Measurements from ENCODE around the gene KLHDC10.
"Not testable (repeated sequence)": the region's sequence is repeated elsewhere in the genome, so short reads cannot be mapped to it uniquely, and the experiment has no call there.

Gene KLHDC10

DNA sequence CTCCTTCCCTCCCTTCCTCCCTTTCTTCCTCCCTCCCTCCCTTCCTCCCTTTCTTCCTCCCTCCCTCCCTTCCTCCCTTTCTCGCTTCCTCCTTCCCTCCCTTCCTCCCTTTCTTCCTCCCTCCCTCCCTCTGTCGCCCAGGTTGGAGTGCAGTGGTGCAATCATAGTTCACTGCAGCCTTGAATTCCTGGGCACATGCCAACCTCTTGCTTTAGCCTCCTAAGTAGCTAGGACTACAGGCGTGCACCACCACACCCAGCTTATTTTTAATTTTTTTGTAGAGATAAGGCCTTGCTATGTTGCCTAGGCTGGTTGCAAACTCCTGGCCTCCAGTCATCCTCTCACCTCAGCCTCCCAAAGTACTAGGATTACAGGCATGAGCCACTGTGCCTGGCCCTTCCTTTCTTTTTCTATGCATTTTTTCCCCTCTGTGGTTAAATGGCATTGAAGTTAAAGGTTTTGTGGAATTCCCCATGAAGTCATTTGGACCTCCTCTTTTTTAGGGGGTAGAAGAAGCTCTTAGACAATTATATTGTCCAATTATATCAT, 9.6 kb downstream of the KLHDC10 start:
- no peak for DNase-seq (ENCODE audit: low spot score)

DNA sequence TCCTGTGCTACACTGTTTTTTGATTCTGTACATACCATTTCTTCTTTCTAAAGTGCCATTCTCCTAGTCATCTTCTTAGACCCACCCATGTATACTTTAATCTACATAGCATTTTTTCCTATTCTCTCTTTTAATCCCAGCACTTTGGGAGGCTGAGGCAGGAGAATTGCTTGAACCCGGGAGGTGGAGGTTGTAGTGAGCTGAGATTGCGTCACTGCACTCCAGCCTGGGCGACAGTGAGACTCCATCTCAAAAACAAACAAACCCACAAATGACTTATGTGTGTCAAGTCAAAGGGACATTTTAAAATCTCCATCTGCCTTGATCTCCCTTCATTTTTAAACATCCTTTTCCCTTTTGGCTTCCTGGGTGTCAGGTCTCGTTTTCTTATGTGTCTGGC, 13.2 kb downstream of the KLHDC10 start:
- not testable (repeated sequence) for DNase-seq (ENCODE audit: low spot score)

DNA sequence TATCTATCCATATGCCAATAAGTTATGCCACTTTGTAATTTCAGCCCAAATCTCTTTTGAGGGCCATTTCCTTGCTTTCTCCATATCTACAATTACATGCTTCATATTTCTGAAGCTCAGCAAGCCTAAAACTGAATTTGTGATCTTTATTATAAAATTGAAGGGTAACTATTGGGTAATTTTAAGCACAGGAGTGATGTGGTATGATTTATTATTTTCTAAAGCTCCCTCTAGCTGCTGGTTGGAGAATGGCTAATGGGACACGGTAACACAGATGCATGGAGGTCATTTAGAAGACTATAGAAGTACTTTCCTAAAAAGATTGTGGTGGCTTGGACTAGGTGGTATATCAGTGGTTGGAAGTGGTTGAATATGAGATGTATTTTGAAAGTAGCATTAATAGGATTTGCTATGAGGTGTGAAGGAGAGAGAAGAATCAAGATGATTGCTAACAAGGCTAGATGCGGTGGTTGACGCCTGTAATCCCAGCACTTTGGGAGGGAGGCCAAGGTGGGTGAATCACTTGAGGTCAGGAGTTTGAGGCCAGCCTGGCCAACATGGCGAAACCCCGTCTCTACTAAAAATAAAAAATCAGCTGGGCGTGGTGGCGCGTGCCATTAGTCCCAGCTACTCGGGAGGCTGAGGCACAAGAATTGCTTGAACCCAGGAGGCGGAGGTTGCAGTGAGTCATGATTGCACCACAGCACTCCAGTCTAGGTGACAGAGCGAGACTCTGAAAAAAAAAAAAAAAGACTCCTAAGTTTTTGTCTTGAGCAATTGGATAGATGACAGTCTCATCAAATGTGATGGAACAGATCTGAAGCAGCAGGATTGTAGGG, 13.9 kb downstream of the KLHDC10 start:
- no peak for DNase-seq (ENCODE audit: low spot score)

DNA sequence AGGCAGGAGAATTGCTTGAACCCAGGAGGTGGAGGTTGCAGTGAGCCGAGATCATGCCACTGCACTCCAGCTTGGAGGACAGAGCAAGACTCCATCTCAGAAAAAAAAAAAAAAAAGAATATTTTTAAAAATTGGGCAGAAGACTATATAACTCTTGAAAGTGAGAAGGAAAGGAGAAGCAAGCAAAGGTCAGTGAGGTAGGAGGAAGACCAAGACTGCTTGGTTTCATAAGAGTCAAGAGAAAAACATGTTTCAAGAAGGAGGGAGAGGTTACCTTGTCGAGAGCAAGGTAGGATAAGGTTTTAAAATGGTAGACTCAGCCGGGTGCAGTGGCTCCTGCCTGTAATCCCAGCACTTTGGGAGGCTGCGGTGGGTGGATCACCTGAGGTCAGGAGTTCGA, 14.9 kb downstream of the KLHDC10 start:
- not testable (repeated sequence) for DNase-seq (ENCODE audit: low spot score)

DNA sequence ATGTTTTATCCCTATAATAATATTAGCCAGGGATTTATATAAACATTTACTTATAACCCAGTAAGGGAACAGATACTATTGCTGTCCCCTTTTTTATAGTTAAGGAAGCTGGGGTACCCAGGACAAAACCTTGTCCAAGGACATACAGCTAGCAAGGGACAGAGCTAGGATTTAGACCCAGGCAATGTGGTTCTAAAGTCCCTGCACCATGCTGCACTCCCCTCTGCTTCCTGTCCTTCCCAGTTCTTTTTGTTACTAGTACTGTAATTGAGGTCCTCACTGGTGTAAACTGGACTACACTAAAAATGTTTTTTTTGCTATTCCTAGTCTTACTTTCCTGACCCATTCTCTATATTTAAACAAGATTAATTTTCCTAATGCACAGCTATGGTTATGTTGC, 16.6 kb downstream of the KLHDC10 start:
- DNase-seq (ENCODE audit: low spot score): no peak

DNA sequence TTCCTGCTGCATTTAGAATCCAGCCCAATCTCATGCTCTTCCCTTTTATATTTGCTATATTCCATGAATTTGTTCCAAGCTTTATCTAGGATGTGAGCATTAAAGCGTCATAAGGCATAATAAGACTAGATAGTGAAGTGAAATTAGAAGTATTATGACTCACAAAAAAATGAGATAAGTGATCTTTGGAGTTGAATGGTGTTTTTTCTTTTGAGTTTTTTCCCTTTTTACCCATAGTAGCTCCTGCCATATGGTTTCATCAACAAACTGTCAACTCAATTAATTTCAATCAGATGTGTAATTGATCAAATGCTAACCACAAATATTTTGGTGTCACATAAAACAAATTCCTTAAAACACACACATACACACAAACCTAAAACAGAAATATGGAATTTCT, 17.0 kb downstream of the KLHDC10 start:
- no peak for DNase-seq (ENCODE audit: low spot score)

DNA sequence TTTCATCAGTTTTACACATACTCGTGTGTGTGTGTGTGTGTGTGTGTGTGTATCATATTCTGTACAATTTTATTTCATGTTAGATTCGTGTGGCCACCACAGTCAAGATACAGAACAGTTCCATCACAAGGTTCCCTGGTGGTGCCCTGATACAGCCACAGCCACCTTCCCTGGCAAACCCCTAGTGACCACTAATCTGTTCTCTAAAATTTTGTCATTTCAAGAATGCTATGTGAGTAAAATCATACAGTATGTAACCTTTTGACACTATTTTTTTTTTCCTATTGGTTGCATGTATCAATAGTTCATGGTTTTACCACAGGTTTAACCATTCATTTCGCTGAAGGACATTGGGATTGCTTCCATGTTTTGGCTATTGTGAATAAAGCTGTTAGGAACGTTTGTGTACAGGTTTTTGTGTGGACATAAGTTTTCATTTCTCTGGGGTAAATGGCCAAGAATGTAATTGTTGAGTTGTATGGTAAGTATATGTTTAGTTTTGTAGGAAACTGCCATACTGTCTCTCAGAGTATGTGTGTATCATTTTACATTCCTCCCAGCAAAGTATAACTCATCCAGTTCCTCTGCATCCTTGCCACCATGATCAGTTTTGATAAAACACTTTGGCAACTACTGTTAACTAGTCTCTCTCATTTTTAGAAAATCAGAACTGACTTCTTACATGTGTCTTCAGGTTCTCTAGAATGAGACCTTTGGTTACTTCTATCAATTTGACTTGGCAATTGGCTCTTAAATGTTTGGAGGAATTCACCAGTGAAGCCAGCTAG, 20.6 kb downstream of the KLHDC10 start:
- DNase-seq (ENCODE audit: low spot score): no peak

DNA sequence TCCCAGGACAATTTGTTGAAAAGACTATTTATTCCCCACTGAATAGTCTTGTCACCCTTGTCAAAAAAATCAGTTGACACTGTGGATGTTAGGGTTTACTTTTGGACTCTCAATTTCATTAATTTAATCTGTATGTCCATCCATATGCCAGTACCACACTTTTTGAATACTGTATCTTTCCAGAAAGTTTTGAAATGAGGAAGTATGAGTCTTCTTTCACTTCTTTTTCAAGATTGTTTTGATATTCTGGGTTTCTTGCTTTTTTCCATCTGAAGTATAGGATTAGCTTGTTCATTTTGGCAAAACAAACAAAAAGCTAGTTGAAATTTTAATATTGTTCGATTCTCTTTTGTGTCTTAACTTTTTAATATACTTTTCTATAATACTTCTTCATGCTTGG, 21.7 kb downstream of the KLHDC10 start:
- DNase-seq (ENCODE audit: low spot score): no peak

DNA sequence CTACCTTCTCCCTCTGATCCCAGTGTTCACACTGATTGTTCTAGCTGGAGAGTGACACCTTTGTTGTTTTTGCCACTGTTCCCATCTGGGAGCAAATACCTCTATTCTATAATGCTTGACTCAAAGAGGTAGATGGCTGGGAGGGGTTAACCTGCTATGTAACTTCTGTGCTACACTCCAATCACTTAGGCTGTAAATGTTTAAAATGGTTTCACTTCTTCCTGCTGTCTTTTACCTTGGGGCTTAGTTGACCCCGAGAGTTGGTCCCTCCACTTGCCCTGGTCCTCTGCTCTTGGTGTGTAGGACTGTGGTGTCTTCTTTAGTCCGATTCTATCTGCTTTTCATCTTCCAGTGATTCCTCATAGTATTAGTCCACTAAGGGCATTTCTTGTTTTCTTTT, 22.3 kb downstream of the KLHDC10 start:
- DNase-seq (ENCODE audit: low spot score): no peak

DNA sequence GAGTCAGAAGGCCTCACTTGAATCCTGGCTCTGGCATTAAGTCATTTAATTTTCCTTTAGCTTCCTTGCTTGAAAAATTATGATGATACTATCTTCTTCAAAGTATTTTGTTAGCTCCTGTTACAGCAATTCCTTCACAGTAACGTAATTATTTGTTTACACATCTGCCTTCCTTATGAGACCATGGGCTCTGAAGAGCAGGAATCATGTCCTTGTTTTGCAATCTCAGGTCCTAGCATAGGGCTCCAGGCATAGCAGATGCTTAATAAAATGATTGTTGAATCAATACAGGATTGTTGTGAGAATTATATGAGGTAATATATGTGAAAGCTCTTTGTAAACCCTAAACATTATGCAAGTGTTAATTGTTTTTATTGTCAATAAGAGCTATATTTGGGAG, 25.5 kb downstream of the KLHDC10 start:
- DNase-seq (ENCODE audit: low spot score): no peak

DNA sequence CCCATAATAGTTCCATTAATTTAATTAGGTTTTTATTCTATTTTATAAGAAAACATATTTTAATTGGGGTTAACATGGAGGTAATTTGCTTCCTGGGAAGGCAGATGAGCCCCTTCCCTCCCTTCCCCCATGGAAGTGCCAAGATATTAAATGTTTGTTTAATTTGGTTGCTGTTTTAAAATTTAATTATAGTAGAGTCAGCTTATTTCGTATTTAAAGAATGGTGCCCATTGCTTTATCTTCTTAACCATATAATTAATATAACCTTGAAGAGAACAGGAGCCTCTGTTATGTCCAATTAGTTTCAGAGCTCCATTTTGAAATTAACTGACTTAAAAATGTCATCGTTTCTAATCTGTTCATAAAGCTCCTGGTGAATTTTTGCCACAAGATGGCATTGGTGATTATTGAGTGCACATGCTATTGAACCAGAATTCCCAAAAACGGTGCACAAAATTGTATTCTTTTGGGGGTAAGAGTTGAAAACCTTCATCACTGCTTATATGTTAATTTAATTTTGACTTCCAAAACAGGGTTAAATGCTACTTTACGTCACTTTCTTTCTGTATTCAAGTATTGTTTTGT, 26.0 kb downstream of the KLHDC10 start:
- DNase-seq (ENCODE audit: low spot score): no peak

DNA sequence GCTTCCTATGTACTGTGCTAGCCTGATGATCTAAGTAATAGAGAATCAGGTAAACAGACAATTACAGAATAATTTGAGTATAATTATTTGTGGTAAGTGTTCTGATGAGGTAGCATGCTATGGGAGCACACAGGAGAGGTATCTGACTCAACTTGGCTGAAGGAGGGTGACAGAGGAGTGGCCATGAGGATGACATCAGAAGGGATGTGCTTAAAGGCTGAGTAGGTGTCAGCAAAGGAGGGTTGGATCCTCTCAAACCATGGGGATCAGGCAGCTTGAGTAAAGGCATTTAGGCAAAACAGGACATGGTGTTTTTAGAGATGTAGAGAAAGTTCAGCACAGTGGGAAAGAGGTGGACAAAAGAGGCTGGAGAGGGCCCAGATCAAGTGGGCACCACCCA, 29.0 kb downstream of the KLHDC10 start:
- DNase-seq (ENCODE audit: low spot score): no peak

DNA sequence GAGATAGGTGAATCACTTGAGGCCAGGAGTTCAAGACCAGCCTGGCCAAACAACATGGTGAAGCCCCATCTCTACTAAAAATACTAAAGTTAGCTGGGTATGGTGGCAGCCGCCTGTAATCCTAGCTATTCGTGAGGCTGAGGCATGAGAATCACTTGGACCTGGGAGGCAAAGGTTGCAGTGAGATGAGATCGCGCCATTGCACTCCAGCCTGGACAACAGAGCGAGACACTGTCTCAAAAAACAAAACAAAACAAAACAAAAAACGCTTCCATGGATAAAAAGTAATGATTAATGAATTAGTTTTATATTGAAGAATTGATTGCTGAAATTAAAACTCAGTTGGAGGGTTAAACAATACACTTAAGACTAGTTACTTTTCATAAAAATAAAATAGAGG, 32.3 kb downstream of the KLHDC10 start:
- no peak for DNase-seq (ENCODE audit: low spot score)

DNA sequence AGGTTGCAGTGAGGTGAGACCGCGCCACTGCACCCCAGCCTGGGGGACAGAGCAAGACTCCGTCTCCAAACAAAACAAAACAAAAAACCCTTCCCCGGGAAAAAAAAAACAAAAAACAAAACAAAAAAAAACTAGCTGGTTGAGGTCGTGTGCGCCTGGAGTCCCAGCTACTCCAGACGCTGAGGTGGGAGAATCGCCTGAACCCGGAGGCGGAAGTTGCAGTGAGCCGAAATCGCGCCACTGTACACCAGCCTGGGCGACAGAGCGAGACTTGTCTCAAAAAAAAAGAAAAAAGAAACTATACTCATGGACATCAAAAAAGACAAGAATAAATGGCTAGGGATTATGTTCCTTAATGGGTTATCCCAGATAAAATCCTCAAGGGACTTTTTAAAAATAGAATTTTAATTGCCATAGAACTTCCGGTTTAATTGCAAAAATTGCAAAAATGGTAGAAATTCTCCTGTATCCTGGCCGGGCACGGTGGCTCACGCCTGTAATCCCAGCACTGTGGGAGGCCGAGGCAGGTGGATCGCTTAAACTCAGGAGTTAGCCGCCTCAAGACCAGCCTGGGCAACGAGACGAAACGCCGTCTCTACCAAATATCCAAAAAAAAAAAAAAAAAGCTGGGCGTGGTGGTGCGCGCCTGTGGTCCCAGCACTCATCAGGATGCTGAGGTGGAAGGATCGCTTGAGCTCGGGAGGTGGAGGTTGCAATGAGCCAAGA, 37.8 kb downstream of the KLHDC10 start:
- DNase-seq (ENCODE audit: low spot score): no peak

DNA sequence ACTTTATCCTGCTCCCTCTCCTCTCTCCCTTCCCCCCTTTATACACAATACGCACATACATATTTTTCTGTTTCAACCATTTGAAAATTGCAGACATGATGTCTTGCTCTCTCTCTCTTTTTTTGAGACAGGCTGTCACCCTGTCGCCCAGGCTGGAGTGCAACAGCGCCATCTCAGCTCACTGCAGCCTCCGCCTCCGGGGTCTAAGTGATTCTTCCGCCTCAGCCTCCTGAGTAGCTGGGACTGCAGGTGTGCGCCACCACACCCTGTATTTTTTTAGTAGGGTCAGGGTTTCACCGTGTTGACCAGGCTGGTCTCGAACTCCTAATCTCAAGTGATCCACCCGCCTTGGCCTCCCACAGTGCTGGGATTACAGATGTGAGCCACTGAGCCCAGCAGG, 38.5 kb downstream of the KLHDC10 start:
- DNase-seq (ENCODE audit: low spot score): no peak

DNA sequence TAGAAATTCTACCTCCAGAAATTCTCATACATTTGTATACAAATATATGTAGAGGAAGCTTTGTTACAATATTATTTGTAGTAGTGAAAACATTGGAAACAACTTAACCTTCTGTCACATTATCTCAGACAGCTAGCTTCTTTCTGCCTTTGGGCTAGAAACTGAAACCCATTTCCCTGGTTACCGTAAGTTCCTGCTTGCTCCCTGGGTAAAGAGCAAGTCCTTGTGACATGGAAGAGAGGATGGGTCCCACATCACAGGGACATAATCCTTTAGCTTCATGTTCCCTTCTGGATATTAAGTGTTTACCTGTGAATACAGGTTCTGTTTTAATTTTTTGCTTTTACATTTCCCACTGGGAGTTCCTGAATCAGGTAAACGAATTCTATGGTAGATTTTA, 41.8 kb downstream of the KLHDC10 start:
- DNase-seq (ENCODE audit: low spot score): no peak

DNA sequence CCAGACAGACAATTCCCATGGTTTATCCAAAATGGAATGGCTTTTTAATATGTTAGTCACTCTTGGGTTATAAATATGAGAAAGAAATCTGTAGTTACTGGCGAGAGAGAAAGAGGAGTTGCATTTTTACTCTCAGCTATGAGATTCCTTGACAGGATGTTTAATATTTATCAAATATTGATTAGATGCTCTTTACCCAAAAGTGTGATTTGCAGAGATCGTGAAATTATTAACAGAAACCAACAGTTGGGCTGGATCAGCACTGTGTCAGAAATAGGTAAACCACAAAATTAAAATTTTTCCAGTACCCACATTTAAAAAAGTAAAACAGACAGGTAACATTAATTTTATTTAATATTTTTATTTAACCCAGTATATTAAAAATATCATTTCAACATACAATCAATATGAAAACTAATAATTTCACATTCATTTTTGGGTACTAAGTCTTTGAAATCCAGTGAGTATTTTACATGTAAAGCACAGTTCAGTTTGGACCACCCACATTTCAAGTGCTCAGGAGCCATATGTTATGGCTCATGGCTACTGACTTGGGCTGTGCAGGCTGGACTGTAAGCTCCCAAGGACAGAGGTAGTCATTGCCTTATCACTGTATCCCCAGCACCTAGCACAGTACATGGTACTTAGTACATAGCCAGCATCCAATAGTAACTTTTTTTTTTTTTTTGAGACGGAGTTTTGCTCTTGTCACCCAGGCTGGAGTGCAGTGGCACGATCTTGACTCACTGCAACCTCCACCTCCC, 42.5 kb downstream of the KLHDC10 start:
- DNase-seq (ENCODE audit: low spot score): no peak

DNA sequence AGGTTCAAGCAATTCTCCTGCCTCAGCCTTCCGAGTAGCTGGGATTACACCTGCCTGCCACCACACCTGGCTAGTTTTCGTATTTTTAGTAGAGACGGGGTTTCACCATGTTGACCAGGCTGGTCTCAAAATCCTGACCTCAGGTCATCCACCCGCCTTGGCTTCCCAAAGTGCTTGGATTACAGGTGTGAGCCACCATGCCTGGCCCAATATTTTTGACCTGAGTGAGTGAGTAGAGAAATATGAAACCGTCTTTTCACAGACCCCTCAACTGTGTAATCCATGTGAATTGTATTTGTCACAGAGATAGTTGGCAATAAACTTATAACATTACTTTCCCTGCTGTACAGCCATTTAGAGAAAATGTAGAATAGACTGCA, 43.1 kb downstream of the KLHDC10 start:
- DNase-seq (ENCODE audit: low spot score): not testable (repeated sequence)

DNA sequence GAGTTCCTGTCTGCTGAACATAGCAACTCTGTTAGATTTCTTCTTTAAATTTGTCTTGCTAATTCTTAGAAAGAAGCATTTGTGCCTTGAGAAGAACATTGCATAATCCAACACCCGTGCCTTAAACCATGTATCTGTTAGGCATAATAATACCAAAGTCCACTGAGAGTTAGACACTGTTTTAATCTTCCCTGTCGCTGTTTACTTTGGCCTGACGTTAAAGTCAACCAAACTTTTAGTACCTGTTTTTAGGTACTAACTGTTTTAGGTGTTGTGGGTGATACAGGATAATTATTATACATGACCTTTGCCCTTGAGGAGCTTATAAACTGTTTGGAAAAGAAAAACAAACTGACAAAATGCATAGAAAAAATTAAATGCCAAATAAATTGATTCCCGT, 43.6 kb downstream of the KLHDC10 start:
- no peak for DNase-seq (ENCODE audit: low spot score)

DNA sequence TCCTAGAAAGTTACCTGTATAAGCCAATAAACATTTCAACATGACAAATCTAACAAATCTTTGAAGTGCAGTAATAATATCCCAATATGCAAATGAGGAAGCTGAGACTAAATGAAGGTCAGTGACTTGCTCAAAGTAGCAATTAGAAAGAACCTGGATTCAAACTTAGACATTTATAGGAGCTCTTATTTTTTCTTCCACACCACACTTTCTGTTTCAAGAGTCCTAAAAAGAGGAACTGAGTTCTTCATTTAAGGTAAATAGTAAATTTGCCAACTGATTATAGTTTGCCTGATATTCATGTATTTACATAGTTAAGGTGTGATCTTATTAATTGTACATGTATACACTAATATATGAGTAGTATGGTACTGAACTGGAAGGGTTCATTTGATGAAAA, 44.0 kb downstream of the KLHDC10 start:
- no peak for DNase-seq (ENCODE audit: low spot score)

DNA sequence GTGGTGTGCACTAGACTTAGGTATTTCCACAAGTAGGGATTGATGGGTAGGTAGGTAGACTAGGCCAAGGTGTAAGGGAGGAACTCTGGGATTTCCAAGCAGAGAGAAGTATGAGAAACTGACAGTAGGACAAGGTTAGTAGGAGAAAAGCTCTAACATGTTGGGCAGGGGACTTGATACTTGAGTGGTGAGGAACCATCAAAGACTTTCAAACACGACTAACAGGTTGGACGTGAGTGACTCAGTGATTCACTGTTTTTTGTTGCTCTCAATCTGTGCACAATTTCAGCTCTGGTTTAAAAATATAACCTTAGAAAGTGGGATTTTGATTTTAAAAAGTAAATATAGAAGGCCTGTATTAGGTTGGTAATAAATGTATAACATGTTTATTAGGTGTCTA, 44.4 kb downstream of the KLHDC10 start:
- no peak for DNase-seq (ENCODE audit: low spot score)

All from CD4-positive, alpha-beta T cell treated with Interleukin-6 at 100 ng/mL for 8 hours (primary cell).